Tibial nerve (tissue), 4 donors: ENCODE results near the gene BRPF1.

Source experiments
- EP300 ChIP-seq, 2 donors: sonication (generic); formaldehyde crosslinking; IDR thresholded peaks; one replicate each; pipeline ENCODE4 v1.6.1; 2017; ENCODE audit warnings: antibody characterized with exemption in 2 of 2, mild to moderate bottlenecking in 1 of 2
- POLR2A ChIP-seq, 2 donors: fragments of 450-650 bp; IDR thresholded peaks; one replicate each; pipeline ENCODE4 v1.6.1; 2017; ENCODE audit warnings: antibody characterized with exemption in 2 of 2, mild to moderate bottlenecking in 2 of 2, moderate library complexity in 2 of 2
- TF ChIP-seq, protein P1 (sequence below), 5 experiments: fragments of 200-600 bp in 3 of 5; fragments of 450-650 bp in 2 of 5; sonication (generic) in 3 of 5; IDR thresholded peaks; one replicate each; pipeline ENCODE4 v1.5.1; 2016 to 2019; ENCODE audit warnings: antibody characterized with exemption in 5 of 5, mild to moderate bottlenecking in 3 of 5, moderate library complexity in 2 of 5

- TF ChIP-seq, protein P1, sequence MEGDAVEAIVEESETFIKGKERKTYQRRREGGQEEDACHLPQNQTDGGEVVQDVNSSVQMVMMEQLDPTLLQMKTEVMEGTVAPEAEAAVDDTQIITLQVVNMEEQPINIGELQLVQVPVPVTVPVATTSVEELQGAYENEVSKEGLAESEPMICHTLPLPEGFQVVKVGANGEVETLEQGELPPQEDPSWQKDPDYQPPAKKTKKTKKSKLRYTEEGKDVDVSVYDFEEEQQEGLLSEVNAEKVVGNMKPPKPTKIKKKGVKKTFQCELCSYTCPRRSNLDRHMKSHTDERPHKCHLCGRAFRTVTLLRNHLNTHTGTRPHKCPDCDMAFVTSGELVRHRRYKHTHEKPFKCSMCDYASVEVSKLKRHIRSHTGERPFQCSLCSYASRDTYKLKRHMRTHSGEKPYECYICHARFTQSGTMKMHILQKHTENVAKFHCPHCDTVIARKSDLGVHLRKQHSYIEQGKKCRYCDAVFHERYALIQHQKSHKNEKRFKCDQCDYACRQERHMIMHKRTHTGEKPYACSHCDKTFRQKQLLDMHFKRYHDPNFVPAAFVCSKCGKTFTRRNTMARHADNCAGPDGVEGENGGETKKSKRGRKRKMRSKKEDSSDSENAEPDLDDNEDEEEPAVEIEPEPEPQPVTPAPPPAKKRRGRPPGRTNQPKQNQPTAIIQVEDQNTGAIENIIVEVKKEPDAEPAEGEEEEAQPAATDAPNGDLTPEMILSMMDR (IDR thresholded peaks at IDR 0.05), result no peak
- TF ChIP-seq POLR2A (IDR thresholded peaks at IDR 0.05) (no peak), EP300 (IDR thresholded peaks at IDR 0.05) (no peak)
Measured at GRCh38 chr3:9695345-9695744, 36.2 kb upstream of the BRPF1 start.
